NCI-H128 (cell line): ENCODE measurements around the gene UTF1.

Experiments used
- DNase-seq: peaks from one replicate; lab custom pipeline; 2025; ENCODE audit not compliant: unreplicated experiment; lab: John Stamatoyannopoulos, UW

UTF1 gene

GRCh38 chr10:133276435-133277201 lies 46.6 kb downstream of the UTF1 start, which contains the start of gene ADAM8:
Gene ADAM8 (minus strand): TSS chr10:133276868. CDS start chr10:133276817, 51 bp downstream.
- no peak for DNase-seq

- DNase-seq, result no peak
Measured at GRCh38 chr10:133277277-133277992, 47.4 kb downstream of the UTF1 start.

GRCh38 chr10:133277993-133278576 lies 48.1 kb downstream of the UTF1 start:
- no peak for DNase-seq

- DNase-seq, result no peak
Measured at GRCh38 chr10:133278577-133279265, 48.7 kb downstream of the UTF1 start.

- DNase-seq, result no peak
Measured at GRCh38 chr10:133279326-133280226, 49.6 kb downstream of the UTF1 start.

GRCh38 chr10:133280391-133281059 lies 50.5 kb downstream of the UTF1 start:
- no peak for DNase-seq

- DNase-seq, result no peak
Measured at GRCh38 chr10:133281084-133281483, 51.1 kb downstream of the UTF1 start.
